ENCODE data around the gene PI4KA. TPM values are rescaled to one million over a fixed set of nuclear protein-coding genes. Genes with fewer than 3 reads are reported as not detected.

PI4KA gene
- total and polyA plus RNA-seq, 4 donors, result 19.4 to 47.5 (median 36.3) TPM

- H3K4me3 ChIP-seq (ENCODE audit: low read depth in 1 of 3, low read length in 3 of 3), result no peak overlapping the region
- DNase-seq (ENCODE audit: low spot score), result no peak
- no peak for TF ChIP-seq NR2F2 (IDR thresholded peaks at IDR 0.05)
- TF ChIP-seq JUND (IDR thresholded peaks at IDR 0.05), result no peak
- TF ChIP-seq MAX (IDR thresholded peaks at IDR 0.05), result no peak
- no peak for TF ChIP-seq SP1 (IDR thresholded peaks at IDR 0.05)
- H3K27ac ChIP-seq (ENCODE audit: low read depth in 1 of 2, low read length in 2 of 2), result no peak overlapping the region
- no peaks in the 10 kb centered on the region for H3K27me3 ChIP-seq (ENCODE audit: control insufficient read depth in 4 of 4, insufficient read depth in 4 of 4, low read length in 3 of 4)
- no peaks in the 10 kb centered on the region for H3K4me1 ChIP-seq (ENCODE audit: control insufficient read depth in 4 of 4, insufficient read depth in 4 of 4, low read length in 3 of 4)
- H3K9me3 ChIP-seq (ENCODE audit: control insufficient read depth in 4 of 4, low read length in 3 of 4), result no peaks in the 10 kb centered on the region
- WGBS, result 96% methylated on average over 7 of the region's 7 CpGs
- H3K9ac ChIP-seq (ENCODE audit: low read depth in 1 of 2, low read length in 2 of 2), result no peak overlapping the region
- peaks cover 0 to 35% (median 23%) of the 10 kb centered on the region in 4 donors for H3K36me3 ChIP-seq (ENCODE audit: control insufficient read depth in 4 of 4, insufficient read depth in 3 of 4, low read depth in 1 of 4, low read length in 3 of 4)
Measured at GRCh38 chr22:20762233-20762796, 96.3 kb downstream of the PI4KA start.

- Histone ChIP-seq H3K4me1 (ENCODE audit: control insufficient read depth in 4 of 4, insufficient read depth in 4 of 4, low read length in 3 of 4) (no peaks in the 10 kb centered on the region), H3K27ac (ENCODE audit: low read depth in 1 of 2, low read length in 2 of 2) (no peak overlapping the region), H3K4me3 (ENCODE audit: low read depth in 1 of 3, low read length in 3 of 3) (no peak overlapping the region), H3K27me3 (ENCODE audit: control insufficient read depth in 4 of 4, insufficient read depth in 4 of 4, low read length in 3 of 4) (no peaks in the 10 kb centered on the region), H3K36me3 (ENCODE audit: control insufficient read depth in 4 of 4, insufficient read depth in 3 of 4, low read depth in 1 of 4, low read length in 3 of 4) (peaks cover 0 to 35% (median 23%) of the 10 kb centered on the region in 4 donors), H3K9ac (ENCODE audit: low read depth in 1 of 2, low read length in 2 of 2) (no peak overlapping the region), H3K9me3 (ENCODE audit: control insufficient read depth in 4 of 4, low read length in 3 of 4) (no peaks in the 10 kb centered on the region)
- 92% methylated on average over 2 of the region's 2 CpGs for WGBS
- no peak for DNase-seq (ENCODE audit: low spot score)
- TF ChIP-seq NR2F2 (IDR thresholded peaks at IDR 0.05) (no peak), REST (IDR thresholded peaks at IDR 0.05) (no peak), RXRA (IDR thresholded peaks at IDR 0.05) (no peak), TAF1 (conservative IDR thresholded peaks at IDR 0.05) (no peak), CTCF (IDR thresholded peaks at IDR 0.05; ENCODE audit: low read depth, low read length, missing input control) (no peak), HNF4G (IDR thresholded peaks at IDR 0.05) (no peak), GABPA (IDR thresholded peaks at IDR 0.05 in 1 of 2, conservative IDR thresholded peaks at IDR 0.05 in 1 of 2) (no peak), EGR1 (IDR thresholded peaks at IDR 0.05; ENCODE audit: low read depth in 2 of 2) (no peak), FOXA2 (IDR thresholded peaks at IDR 0.05) (no peak), FOXA1 (IDR thresholded peaks at IDR 0.05) (no peak), ATF3 (IDR thresholded peaks at IDR 0.05) (no peak), YY1 (IDR thresholded peaks at IDR 0.05) (no peak), HNF4A (conservative IDR thresholded peaks at IDR 0.05) (no peak)
Measured at GRCh38 chr22:20761536-20761935, 97.1 kb downstream of the PI4KA start.

Data from liver (tissue), 9 donors.